ENCODE results near the gene ST3GAL3.

The ST3GAL3 gene

GRCh38 chr1:43949678-43950077 lies 242.3 kb downstream of the ST3GAL3 start:
- H3K36me3 ChIP-seq (ENCODE audit: control insufficient read depth, insufficient read depth, low read length): peaks cover 11% of the 10 kb centered on the region; the same call in 1 of the 2 replicates
- H3K4me3 ChIP-seq (ENCODE audit: low read depth, low read length): no peak overlapping the region
- H3K9ac ChIP-seq (ENCODE audit: low read depth, low read length): no peak overlapping the region
- H3K4me1 ChIP-seq (ENCODE audit: control insufficient read depth, insufficient read depth, low read length): peaks cover 18% of the 10 kb centered on the region
- no peak overlapping the region for H3K27ac ChIP-seq (ENCODE audit: low read depth, low read length)
- H3K27me3 ChIP-seq (ENCODE audit: control insufficient read depth, insufficient read depth, low read length): no peaks in the 10 kb centered on the region
- H3K9me3 ChIP-seq (ENCODE audit: control insufficient read depth, insufficient read depth, low read length): no peaks in the 10 kb centered on the region

- Histone ChIP-seq H3K36me3 (ENCODE audit: control insufficient read depth, insufficient read depth, low read length) (peaks cover 11% of the 10 kb centered on the region; the same call in 1 of the 2 replicates), H3K27me3 (ENCODE audit: control insufficient read depth, insufficient read depth, low read length) (no peaks in the 10 kb centered on the region), H3K4me3 (ENCODE audit: low read depth, low read length) (no peak overlapping the region), H3K4me1 (ENCODE audit: control insufficient read depth, insufficient read depth, low read length) (peaks cover 13% of the 10 kb centered on the region), H3K9me3 (ENCODE audit: control insufficient read depth, insufficient read depth, low read length) (no peaks in the 10 kb centered on the region), H3K9ac (ENCODE audit: low read depth, low read length) (no peak overlapping the region), H3K27ac (ENCODE audit: low read depth, low read length) (no peak overlapping the region)
Measured at GRCh38 chr1:43951021-43951985, 244.0 kb downstream of the ST3GAL3 start.

DNA sequence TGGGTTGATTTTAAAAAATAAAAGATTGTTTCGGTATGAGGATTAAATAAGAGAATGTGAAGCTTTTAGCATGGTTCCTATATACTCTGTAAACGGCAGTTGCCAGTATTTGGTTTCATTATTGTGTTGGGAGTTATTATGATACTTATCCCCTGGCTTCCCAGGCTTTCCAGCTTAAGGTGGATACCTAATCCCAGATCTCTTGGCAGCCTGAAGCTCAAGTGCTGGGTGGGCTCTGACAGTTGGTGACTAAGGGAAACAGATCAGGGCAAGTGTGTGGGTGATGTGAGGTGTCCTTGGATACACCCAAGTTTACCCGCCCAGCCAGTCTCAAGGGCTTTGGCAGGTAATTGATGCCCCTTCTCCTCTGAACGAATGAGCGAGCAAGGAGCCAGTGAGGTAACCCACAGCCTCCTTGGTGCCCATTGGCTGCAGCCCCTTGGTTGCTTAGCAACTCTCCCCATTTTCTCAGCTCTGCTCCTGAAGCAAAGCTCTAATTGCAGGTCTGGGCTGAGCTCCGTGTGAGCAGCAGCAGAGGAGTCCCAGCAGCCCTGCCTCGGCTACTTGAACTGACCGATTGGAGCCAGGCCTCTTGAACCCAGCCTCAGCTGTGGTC lies 245.5 kb downstream of the ST3GAL3 start:
- no peak overlapping the region for H3K4me3 ChIP-seq (ENCODE audit: low read depth, low read length)
- H3K27ac ChIP-seq (ENCODE audit: low read depth, low read length): no peak overlapping the region
- no peaks in the 10 kb centered on the region for H3K27me3 ChIP-seq (ENCODE audit: control insufficient read depth, insufficient read depth, low read length)
- peaks cover 9% of the 10 kb centered on the region for H3K4me1 ChIP-seq (ENCODE audit: control insufficient read depth, insufficient read depth, low read length)
- H3K9me3 ChIP-seq (ENCODE audit: control insufficient read depth, insufficient read depth, low read length): no peaks in the 10 kb centered on the region
- no peak overlapping the region for H3K9ac ChIP-seq (ENCODE audit: low read depth, low read length)
- peaks cover 18% of the 10 kb centered on the region for H3K36me3 ChIP-seq (ENCODE audit: control insufficient read depth, insufficient read depth, low read length)

DNA sequence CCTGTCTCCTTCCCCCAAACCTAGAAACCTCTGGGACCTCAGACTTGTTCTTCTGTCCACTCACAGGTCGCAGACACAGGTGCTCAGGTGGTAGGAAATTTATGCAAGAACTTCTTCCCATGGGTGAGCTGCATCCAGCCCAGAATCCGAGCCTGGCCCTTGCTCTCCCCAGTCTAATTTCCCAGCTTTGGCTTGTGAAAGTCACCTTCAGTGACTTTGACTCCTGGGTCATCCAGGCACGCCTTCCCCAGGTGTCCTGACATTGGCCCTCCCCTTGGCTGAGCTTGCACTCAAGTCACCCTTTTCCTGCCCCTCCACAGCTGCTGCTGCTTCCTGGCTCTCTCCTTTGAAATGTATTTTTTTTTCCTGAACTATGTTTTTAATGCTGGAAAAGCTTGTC lies 246.0 kb downstream of the ST3GAL3 start:
- H3K9ac ChIP-seq (ENCODE audit: low read depth, low read length): no peak overlapping the region
- peaks cover 22% of the 10 kb centered on the region for H3K36me3 ChIP-seq (ENCODE audit: control insufficient read depth, insufficient read depth, low read length)
- no peaks in the 10 kb centered on the region for H3K9me3 ChIP-seq (ENCODE audit: control insufficient read depth, insufficient read depth, low read length)
- H3K27me3 ChIP-seq (ENCODE audit: control insufficient read depth, insufficient read depth, low read length): no peaks in the 10 kb centered on the region
- H3K27ac ChIP-seq (ENCODE audit: low read depth, low read length): no peak overlapping the region
- H3K4me3 ChIP-seq (ENCODE audit: low read depth, low read length): no peak overlapping the region
- H3K4me1 ChIP-seq (ENCODE audit: control insufficient read depth, insufficient read depth, low read length): peaks cover 4% of the 10 kb centered on the region

- Histone ChIP-seq H3K27ac (ENCODE audit: low read depth, low read length) (no peak overlapping the region), H3K27me3 (ENCODE audit: control insufficient read depth, insufficient read depth, low read length) (no peaks in the 10 kb centered on the region), H3K9me3 (ENCODE audit: control insufficient read depth, insufficient read depth, low read length) (no peaks in the 10 kb centered on the region), H3K36me3 (ENCODE audit: control insufficient read depth, insufficient read depth, low read length) (peaks cover 27% of the 10 kb centered on the region), H3K4me3 (ENCODE audit: low read depth, low read length) (no peak overlapping the region), H3K4me1 (ENCODE audit: control insufficient read depth, insufficient read depth, low read length) (peaks cover 4% of the 10 kb centered on the region), H3K9ac (ENCODE audit: low read depth, low read length) (no peak overlapping the region)
Measured at GRCh38 chr1:43954036-43954435, 246.7 kb downstream of the ST3GAL3 start.

DNA sequence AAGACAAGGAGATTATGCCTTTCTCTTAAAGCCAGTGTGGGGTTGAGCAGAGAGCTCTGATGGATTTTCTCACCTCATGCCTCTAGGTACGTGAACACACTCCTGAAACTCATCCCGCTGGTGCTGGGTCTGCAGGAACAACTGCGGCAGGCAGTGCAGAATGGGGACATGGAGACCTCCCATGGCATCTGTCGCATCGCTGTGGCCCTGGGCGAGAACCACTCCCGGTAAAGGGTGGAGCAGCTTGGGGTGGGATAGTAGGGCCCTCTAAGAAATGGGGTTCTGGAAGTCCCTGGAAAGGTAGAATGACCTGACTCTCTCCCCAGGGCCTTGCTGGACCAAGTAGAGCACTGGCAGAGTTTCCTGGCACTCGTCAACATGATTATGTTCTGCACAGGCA lies 248.9 kb downstream of the ST3GAL3 start:
- Histone ChIP-seq H3K4me1 (ENCODE audit: control insufficient read depth, insufficient read depth, low read length) (peaks cover 4% of the 10 kb centered on the region), H3K27ac (ENCODE audit: low read depth, low read length) (no peak overlapping the region), H3K9me3 (ENCODE audit: control insufficient read depth, insufficient read depth, low read length) (no peaks in the 10 kb centered on the region), H3K36me3 (ENCODE audit: control insufficient read depth, insufficient read depth, low read length) (peaks cover 24% of the 10 kb centered on the region), H3K27me3 (ENCODE audit: control insufficient read depth, insufficient read depth, low read length) (no peaks in the 10 kb centered on the region), H3K4me3 (ENCODE audit: low read depth, low read length) (no peak overlapping the region), H3K9ac (ENCODE audit: low read depth, low read length) (no peak overlapping the region)

DNA sequence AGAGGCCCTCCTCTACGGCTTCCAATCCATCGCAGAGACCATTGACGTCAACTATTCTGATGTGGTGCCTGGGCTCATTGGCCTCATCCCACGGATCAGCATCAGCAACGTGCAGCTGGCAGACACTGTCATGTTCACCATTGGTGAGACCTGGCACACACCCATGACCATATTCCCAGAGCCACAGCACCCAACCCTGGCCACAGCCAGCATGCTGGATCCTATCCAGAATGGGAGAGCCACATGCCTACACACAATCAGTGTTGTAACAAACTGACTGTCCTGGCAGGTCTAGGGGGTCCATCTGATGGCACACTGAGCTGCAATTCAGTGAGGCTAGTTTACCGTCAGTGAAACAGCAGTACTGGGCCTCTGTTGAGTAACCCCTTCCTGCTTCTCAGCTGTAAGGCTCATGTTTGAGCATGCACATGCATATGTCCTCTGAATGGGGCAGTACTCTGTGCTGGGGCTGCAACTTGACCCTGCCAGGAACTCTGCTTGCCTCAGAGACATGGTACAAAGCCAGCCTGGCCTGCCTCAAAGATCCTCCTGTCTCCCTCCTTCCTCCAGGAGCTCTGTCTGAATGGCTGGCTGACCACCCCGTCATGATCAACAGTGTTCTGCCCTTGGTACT lies 250.2 kb downstream of the ST3GAL3 start:
- peaks cover 32% of the 10 kb centered on the region for H3K36me3 ChIP-seq (ENCODE audit: control insufficient read depth, insufficient read depth, low read length)

DNA sequence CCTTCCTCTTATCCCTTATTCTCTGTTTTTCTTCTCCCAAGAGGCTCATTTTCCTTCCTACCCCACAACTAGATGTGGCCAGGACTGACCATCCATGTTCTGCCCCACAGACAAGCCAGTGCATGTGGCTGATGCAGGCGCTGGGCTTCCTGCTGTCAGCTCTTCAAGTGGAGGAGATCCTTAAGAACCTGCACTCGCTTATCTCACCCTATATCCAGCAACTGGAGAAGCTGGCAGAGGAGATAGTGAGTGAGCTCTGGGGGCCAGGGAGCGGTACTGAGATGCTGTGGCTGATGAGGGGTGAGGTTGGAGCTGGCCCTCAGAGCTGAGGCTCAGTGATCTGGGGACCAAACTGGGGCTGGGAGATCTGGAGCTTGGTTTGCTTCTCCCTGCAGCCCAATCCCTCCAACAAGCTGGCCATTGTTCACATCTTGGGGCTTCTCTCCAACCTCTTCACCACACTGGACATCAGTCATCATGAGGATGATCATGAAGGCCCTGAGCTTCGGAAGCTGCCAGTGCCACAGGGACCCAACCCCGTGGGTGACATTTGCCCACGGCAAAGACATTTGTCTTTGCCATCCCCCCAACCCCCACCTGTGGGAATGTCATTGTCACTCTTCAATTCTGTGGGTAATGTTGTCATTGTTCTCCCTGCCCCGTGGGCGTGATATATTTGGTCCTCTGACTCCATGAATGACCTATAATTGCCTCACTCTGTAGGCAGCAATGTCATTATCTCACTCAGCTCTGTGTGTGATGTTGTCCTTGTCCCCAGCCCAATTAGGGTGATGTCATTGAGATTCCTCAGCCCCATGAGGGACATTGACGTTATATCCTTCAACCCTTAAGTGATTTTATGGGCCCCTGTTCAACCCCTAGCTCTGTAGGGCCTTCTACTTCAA lies 251.3 kb downstream of the ST3GAL3 start:
- H3K9me3 ChIP-seq (ENCODE audit: control insufficient read depth, insufficient read depth, low read length): no peaks in the 10 kb centered on the region
- H3K4me3 ChIP-seq (ENCODE audit: low read depth, low read length): no peak overlapping the region
- no peaks in the 10 kb centered on the region for H3K27me3 ChIP-seq (ENCODE audit: control insufficient read depth, insufficient read depth, low read length)
- H3K27ac ChIP-seq (ENCODE audit: low read depth, low read length): no peak overlapping the region
- H3K4me1 ChIP-seq (ENCODE audit: control insufficient read depth, insufficient read depth, low read length): no peaks in the 10 kb centered on the region
- H3K36me3 ChIP-seq (ENCODE audit: control insufficient read depth, insufficient read depth, low read length): peaks cover 32% of the 10 kb centered on the region
- H3K9ac ChIP-seq (ENCODE audit: low read depth, low read length): no peak overlapping the region

More for the DNA sequence above, 250.2 kb downstream of the ST3GAL3 start:
- Histone ChIP-seq H3K4me1 (ENCODE audit: control insufficient read depth, insufficient read depth, low read length) (peaks cover 4% of the 10 kb centered on the region), H3K9me3 (ENCODE audit: control insufficient read depth, insufficient read depth, low read length) (no peaks in the 10 kb centered on the region), H3K9ac (ENCODE audit: low read depth, low read length) (no peak overlapping the region), H3K27me3 (ENCODE audit: control insufficient read depth, insufficient read depth, low read length) (no peaks in the 10 kb centered on the region), H3K27ac (ENCODE audit: low read depth, low read length) (no peak overlapping the region), H3K4me3 (ENCODE audit: low read depth, low read length) (no peak overlapping the region)

DNA sequence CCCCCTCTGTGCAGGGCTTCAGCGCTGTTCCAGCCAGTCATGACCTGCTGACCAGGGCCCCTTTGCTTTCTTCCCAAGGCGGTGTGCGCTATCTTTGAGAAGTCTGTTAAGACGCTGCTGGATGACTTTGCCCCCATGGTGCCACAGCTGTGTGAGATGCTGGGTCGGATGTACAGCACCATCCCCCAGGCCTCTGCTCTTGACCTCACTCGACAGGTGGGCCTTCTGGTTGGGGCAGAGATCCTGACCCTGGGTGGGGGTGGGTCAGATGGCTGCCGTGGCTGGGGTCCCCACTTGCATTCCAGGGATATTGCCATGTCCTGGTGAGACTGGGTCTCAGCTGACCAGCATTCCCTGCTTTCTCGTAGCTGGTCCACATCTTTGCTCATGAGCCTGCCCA lies 253.5 kb downstream of the ST3GAL3 start:
- Histone ChIP-seq H3K4me1 (ENCODE audit: control insufficient read depth, insufficient read depth, low read length) (no peaks in the 10 kb centered on the region), H3K4me3 (ENCODE audit: low read depth, low read length) (no peak overlapping the region), H3K36me3 (ENCODE audit: control insufficient read depth, insufficient read depth, low read length) (peaks cover 32% of the 10 kb centered on the region)

GRCh38 chr1:43961692-43962091 lies 254.4 kb downstream of the ST3GAL3 start:
- H3K9ac ChIP-seq (ENCODE audit: low read depth, low read length): no peak overlapping the region
- no peaks in the 10 kb centered on the region for H3K9me3 ChIP-seq (ENCODE audit: control insufficient read depth, insufficient read depth, low read length)
- no peak overlapping the region for H3K4me3 ChIP-seq (ENCODE audit: low read depth, low read length)
- H3K36me3 ChIP-seq (ENCODE audit: control insufficient read depth, insufficient read depth, low read length): peaks cover 33% of the 10 kb centered on the region
- no peak overlapping the region for H3K27ac ChIP-seq (ENCODE audit: low read depth, low read length)
- no peaks in the 10 kb centered on the region for H3K27me3 ChIP-seq (ENCODE audit: control insufficient read depth, insufficient read depth, low read length)
- H3K4me1 ChIP-seq (ENCODE audit: control insufficient read depth, insufficient read depth, low read length): no peaks in the 10 kb centered on the region

More for the DNA sequence above, 253.5 kb downstream of the ST3GAL3 start:
- Histone ChIP-seq H3K27me3 (ENCODE audit: control insufficient read depth, insufficient read depth, low read length) (no peaks in the 10 kb centered on the region), H3K9me3 (ENCODE audit: control insufficient read depth, insufficient read depth, low read length) (no peaks in the 10 kb centered on the region), H3K9ac (ENCODE audit: low read depth, low read length) (no peak overlapping the region), H3K27ac (ENCODE audit: low read depth, low read length) (no peak overlapping the region)

All from HUES48 (cell line).